ENCODE results near the gene EDDM13. TPM values are rescaled to one million over a fixed set of nuclear protein-coding genes. Genes with fewer than 3 reads are reported as not detected.

Gene EDDM13
- total and polyA plus RNA-seq, 2 of the 8 experiments (the other 6 are each of a cell fraction or from before 2014, with no cell fraction given) = not detected

GRCh38 chr19:56317749-56318148, 45.2 kb downstream of the EDDM13 start:
- DNase-seq (ENCODE audit: low read depth in 1 of 2, low spot score in 2 of 2) (no peak), FAIRE-seq (no peak)
- H2BK5ac ChIP-seq (ENCODE audit: low read depth, low read length) = no peak overlapping the region
- 74% methylated on average over 2 of the region's 2 CpGs; no CpG with 5 or more reads in 1 of the 2 experiments for WGBS, 2 experiments (ENCODE audit: extremely low coverage in 1 of 2, insufficient coverage in 1 of 2, insufficient read length in 1 of 2, insufficient replicate concordance in 2 of 2, low coverage in 1 of 2, low lambda C conversion rate in 2 of 2, missing lambda C conversion rate in 1 of 2)
- H3K4ac ChIP-seq (replicated peaks; ENCODE audit: insufficient read length, low read depth, low read length) = no peak overlapping the region
- no peak overlapping the region for H3K4me3 ChIP-seq (ENCODE audit: extremely low read depth in 1 of 4, insufficient read depth in 2 of 4, low read depth in 3 of 4, low read length in 4 of 4)
- no peak overlapping the region for H3K56ac ChIP-seq (replicated peaks; ENCODE audit: insufficient read length, low read depth, low read length)
- H3K27me3 ChIP-seq (replicated peaks in 1 of 4; ENCODE audit: control insufficient read depth in 3 of 4, extremely low read depth in 1 of 4, insufficient read depth in 3 of 4, low read length in 3 of 4) = no peaks in the 10 kb centered on the region; a peak in 1 of 7 replicates
- no peak overlapping the region for H2BK20ac ChIP-seq (ENCODE audit: low read length)
- no peak overlapping the region for H3K18ac ChIP-seq (ENCODE audit: extremely low read depth, low read length)
- no peaks in the 10 kb centered on the region for H3K9me3 ChIP-seq (ENCODE audit: insufficient read depth in 2 of 2, low read depth in 1 of 2, low read length in 1 of 2)
- H2AFZ ChIP-seq (ENCODE audit: low read length) = no peak overlapping the region
- CTCF ChIA-PET (ENCODE audit: partially characterized antibody) = interaction anchor here (0.6 to 2.1 kb wide), 8 partner anchors 8 to 251 kb away, joined by 3 to 18 read pairs (median 4); no protein-coding TSS in a partner anchor
- H3K27ac ChIP-seq (ENCODE audit: low read depth, low read length) = no peak overlapping the region
- no peak overlapping the region for H3K4me2 ChIP-seq (ENCODE audit: insufficient read depth in 1 of 2, low read depth in 2 of 2, low read length in 2 of 2)
- 0 out of 2 replicates have a peak overlapping the region, but pooled peaks have one; percentile 57 for H2AK5ac ChIP-seq (ENCODE audit: low read depth, low read length)
- H3K4me1 ChIP-seq (replicated peaks in 1 of 4; ENCODE audit: control insufficient read depth in 3 of 4, insufficient read depth in 4 of 4, low read length in 3 of 4) = peaks cover 0 to 3% (median 1%) of the 10 kb centered on the region in 4 experiments; a peak in 2 of 7 replicates
- no peaks in the 10 kb centered on the region for H3K79me2 ChIP-seq (ENCODE audit: control insufficient read depth in 1 of 2, insufficient read depth in 2 of 2, low read length in 2 of 2)
- POLR2A ChIA-PET (ENCODE audit: partially characterized antibody) = no interaction called here
- H2BK15ac ChIP-seq (ENCODE audit: low read length) = no peak overlapping the region
- no peak overlapping the region for H3K9ac ChIP-seq (replicated peaks in 1 of 4; ENCODE audit: extremely low read depth in 1 of 4, low read depth in 3 of 4, low read length in 3 of 4)
- no peaks in the 10 kb centered on the region; the same call in 1 of the 2 replicates for H3K23me2 ChIP-seq (ENCODE audit: low read depth, low read length)
- H3K14ac ChIP-seq (ENCODE audit: insufficient read length) = no peak overlapping the region
- H2BK120ac ChIP-seq (replicated peaks; ENCODE audit: low read depth, low read length) = no peak overlapping the region
- H3K79me1 ChIP-seq (ENCODE audit: low read depth, low read length) = no peaks in the 10 kb centered on the region
- no peak overlapping the region for H4K5ac ChIP-seq (ENCODE audit: insufficient read length, low read depth, low read length)
- no peaks in the 10 kb centered on the region for H4K20me1 ChIP-seq (replicated peaks in 1 of 2; ENCODE audit: control insufficient read depth in 1 of 2, insufficient read depth in 2 of 2, low read length in 2 of 2)
- no peaks in the 10 kb centered on the region for H3K36me3 ChIP-seq (ENCODE audit: control insufficient read depth in 2 of 4, insufficient read depth in 4 of 4, low read length in 3 of 4)
- H2BK12ac ChIP-seq (ENCODE audit: low read depth, low read length) = no peak overlapping the region
- no peak overlapping the region for H3K23ac ChIP-seq (ENCODE audit: insufficient read length)
- H4K91ac ChIP-seq (replicated peaks; ENCODE audit: insufficient read length, low read length) = no peak overlapping the region
- TF ChIP-seq NRF1 (IDR thresholded peaks at IDR 0.05; ENCODE audit: low read depth, low read length) (no peak), CHD1 (IDR thresholded peaks at IDR 0.05; ENCODE audit: low read depth, low read length) (no peak), SAP30 (IDR thresholded peaks at IDR 0.05; ENCODE audit: insufficient read depth, insufficient replicate concordance, low read length) (no peak)
- H4K8ac ChIP-seq (ENCODE audit: extremely low read depth, insufficient read depth, low read length) = no peak overlapping the region
